ENCODE measurements around the gene BCO1. TPM values are rescaled to one million over a fixed set of nuclear protein-coding genes. Genes with fewer than 3 reads are reported as not detected.

Gene BCO1
- total and polyA plus RNA-seq, 7 donors = 0.10 TPM; not detected in 5

DNA sequence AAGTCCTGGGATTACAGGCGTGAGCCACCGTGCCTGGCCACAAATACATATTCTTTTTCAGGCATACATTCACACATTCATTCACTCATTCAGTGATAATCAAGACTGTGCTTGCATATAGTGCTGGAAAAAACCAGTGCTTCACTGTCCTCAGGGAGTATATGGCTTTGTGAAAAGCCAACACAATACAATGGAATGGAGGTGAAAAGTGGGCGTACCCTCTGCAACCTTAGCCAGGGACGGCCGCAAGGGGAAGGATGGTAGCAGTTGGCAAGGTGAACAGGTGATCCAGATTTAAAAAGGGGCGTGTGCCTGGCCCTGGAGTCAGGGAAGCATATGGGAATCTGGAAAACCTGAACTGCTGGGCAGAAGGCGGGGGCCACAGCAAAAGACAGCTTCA lies 58.1 kb downstream of the BCO1 start:
- WGBS, 3 donors = 76 to 87% (median 82%) methylated on average over 7 of the region's 7 CpGs
- H3K36me3 ChIP-seq (ENCODE audit: insufficient read depth in 1 of 2, low read depth in 1 of 2) = no peaks in the 10 kb centered on the region
- ATAC-seq = no peak
- no peaks in the 10 kb centered on the region for H3K4me1 ChIP-seq
- H3K4me3 ChIP-seq = no peak overlapping the region
- H3K9me3 ChIP-seq = no peaks in the 10 kb centered on the region
- H3K27ac ChIP-seq = no peak overlapping the region
- no peak for TF ChIP-seq CTCF (IDR thresholded peaks at IDR 0.05)
- no peaks in the 10 kb centered on the region for H3K27me3 ChIP-seq (ENCODE audit: insufficient read depth in 3 of 3, low read length in 2 of 3)
- intact Hi-C loops (cut with DNase I) = no loop called here
- DNase-seq = no peak

- no peaks in the 10 kb centered on the region for H3K27me3 ChIP-seq (ENCODE audit: insufficient read depth in 3 of 3, low read length in 2 of 3)
- ATAC-seq = no peak
- no peak overlapping the region for H3K27ac ChIP-seq
- intact Hi-C loops (cut with DNase I) = no loop called here
- H3K4me1 ChIP-seq = no peaks in the 10 kb centered on the region
- 44 to 72% (median 54%) methylated on average over 3 of the region's 3 CpGs for WGBS, 3 donors
- DNase-seq = no peak
- H3K9me3 ChIP-seq = no peaks in the 10 kb centered on the region
- H3K4me3 ChIP-seq = no peak overlapping the region
- H3K36me3 ChIP-seq (ENCODE audit: insufficient read depth in 1 of 2, low read depth in 1 of 2) = no peaks in the 10 kb centered on the region
- no peak for TF ChIP-seq CTCF (IDR thresholded peaks at IDR 0.05)
These were observed 69.3 kb downstream of the BCO1 start for GRCh38 chr16:81307770-81308169.

DNA sequence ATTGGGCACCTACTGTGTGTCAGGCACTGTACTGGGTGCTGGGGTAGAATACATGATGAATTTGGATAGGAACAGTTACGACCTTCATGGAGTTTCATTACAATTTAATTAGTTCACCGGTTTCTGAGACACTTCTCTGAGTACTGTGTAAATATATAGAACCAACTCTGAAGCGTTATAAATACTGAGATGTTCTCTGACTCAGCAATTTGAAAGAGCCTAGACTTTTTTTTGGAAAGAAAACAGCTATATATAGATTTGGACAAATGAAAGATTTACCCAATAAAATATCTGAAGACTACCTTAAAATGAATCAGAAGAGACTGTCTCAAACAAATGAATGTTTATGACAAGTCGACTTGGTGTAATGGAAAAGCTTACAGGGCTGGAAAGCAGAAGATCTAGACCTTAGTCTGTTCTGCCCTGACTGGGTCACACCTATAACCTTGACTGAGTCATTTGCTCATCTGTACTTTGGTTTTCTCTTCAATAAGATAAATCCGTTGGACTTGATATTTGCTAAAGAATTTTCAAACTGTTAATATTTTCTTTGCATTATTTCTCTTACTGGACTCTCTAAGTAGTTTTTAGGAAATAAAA lies 71.7 kb downstream of the BCO1 start:
- intact Hi-C loops (cut with DNase I) = loop anchor here (5.0 to 10.0 kb wide), 2 partner anchors 103 to 215 kb away; partner anchors contain the start of gene GCSH (in 2 of the 2)
- ATAC-seq (no peak), DNase-seq (no peak)
- Histone ChIP-seq H3K27ac (no peak overlapping the region), H3K4me1 (peaks cover 7% of the 10 kb centered on the region), H3K27me3 (ENCODE audit: insufficient read depth in 3 of 3, low read length in 2 of 3) (no peaks in the 10 kb centered on the region), H3K9me3 (no peaks in the 10 kb centered on the region), H3K4me3 (no peak overlapping the region), H3K36me3 (ENCODE audit: insufficient read depth in 1 of 2, low read depth in 1 of 2) (no peaks in the 10 kb centered on the region)
- TF ChIP-seq CTCF (IDR thresholded peaks at IDR 0.05) = no peak
- 85 to 88% (median 86%) methylated on average over 5 of the region's 5 CpGs for WGBS, 3 donors

GRCh38 chr16:81311762-81312161 lies 73.3 kb downstream of the BCO1 start:
- intact Hi-C loops (cut with DNase I) = loop anchor here (5.0 to 10.0 kb wide), 2 partner anchors 104 to 217 kb away; partner anchors contain the start of gene GCSH (in 2 of the 2)
- Histone ChIP-seq H3K27ac (no peak overlapping the region), H3K27me3 (ENCODE audit: insufficient read depth in 3 of 3, low read length in 2 of 3) (no peaks in the 10 kb centered on the region), H3K4me1 (peaks cover 13% of the 10 kb centered on the region), H3K36me3 (ENCODE audit: insufficient read depth in 1 of 2, low read depth in 1 of 2) (no peaks in the 10 kb centered on the region), H3K4me3 (no peak overlapping the region), H3K9me3 (no peaks in the 10 kb centered on the region)
- DNase-seq (no peak), ATAC-seq (no peak)
- no peak for TF ChIP-seq CTCF (IDR thresholded peaks at IDR 0.05)
